Suppressor macrophage treated with lipopolysaccharide for 4 hours (primary cell): ENCODE data around the gene OR2M2.

Source experiments
- DNase-seq: peaks from one replicate; pipeline ENCODE4 v3.0.0-alpha.2; 2020

OR2M2 gene

DNA sequence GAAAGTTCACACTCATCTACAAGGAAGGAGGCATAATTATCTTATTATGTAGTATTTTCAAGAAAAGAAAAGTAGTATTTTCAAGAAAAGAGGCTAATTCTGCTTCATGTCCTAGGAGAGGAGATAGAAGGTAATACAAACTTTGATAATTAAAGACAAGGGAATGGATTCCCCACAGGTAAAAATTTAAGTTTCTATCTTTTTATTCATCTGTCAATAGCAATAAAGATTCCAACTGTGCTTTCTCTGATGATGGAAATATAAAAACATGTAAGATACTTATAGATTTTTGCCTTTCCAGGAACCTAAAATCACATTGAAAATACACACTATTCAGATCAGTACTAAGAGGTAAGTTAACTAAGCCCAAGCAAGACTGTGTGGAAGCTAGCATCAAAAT lies at the start of gene OR2M2:
Gene OR2M2, plus strand, starts transcription at position 301 of the 400 bp plus-strand sequence. CDS start 5,165 bp downstream, outside the sequence.
- no peak for DNase-seq

- DNase-seq = no peak
These were observed 47.0 kb upstream of the OR2M2 start for GRCh38 chr1:248127653-248128052.

DNA sequence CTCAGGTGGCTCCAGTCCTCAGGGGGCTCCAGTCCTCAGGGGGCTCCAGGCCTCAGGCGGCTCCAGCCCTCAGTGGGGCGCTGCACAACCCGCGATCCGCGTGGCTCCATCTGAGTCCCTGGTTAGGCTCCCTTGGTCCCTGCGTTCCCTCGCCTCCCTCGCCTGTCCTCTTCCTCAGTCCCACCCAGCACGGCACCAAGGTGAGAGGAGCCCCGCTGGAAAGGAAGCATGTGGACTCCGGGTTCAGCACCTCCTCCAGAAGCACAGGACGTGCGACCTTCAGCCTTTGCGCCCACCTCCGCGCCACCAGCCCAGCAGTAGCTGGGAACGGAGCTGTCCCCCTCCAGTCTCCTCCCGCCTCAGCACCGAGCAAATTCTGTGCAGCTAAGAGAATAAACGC lies 37.8 kb upstream of the OR2M2 start:
- DNase-seq = no peak

DNA sequence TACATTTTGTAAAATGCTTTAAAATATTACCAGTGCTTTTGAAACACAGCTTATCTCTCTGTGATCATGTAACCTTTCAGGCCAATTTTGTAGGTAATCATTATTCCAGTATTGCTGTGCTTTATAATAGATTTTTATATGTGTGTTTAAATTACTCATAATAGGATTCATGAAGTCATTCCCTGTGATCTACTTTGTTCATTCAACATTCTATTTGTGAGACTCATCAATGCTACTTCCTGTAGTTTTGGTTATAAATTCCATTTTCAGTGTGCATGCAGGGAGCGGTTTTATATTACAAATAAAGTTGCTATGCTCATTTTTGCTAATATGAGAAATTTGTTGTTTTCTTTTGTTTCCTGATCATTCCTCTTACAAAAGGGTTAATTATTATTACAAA lies 33.8 kb upstream of the OR2M2 start:
- DNase-seq = no peak

- DNase-seq = no peak
These were observed 31.3 kb upstream of the OR2M2 start for GRCh38 chr1:248143311-248143710.

- DNase-seq = no peak
These were observed 30.0 kb upstream of the OR2M2 start, which contains the start of gene OR2M5 for GRCh38 chr1:248144513-248145198. TSS of gene OR2M5 (plus strand) at chr1:248145148. CDS start at chr1:248145148, 0 bp downstream.

- DNase-seq = no peak
These were observed 22.4 kb upstream of the OR2M2 start for GRCh38 chr1:248152056-248152827.

DNA sequence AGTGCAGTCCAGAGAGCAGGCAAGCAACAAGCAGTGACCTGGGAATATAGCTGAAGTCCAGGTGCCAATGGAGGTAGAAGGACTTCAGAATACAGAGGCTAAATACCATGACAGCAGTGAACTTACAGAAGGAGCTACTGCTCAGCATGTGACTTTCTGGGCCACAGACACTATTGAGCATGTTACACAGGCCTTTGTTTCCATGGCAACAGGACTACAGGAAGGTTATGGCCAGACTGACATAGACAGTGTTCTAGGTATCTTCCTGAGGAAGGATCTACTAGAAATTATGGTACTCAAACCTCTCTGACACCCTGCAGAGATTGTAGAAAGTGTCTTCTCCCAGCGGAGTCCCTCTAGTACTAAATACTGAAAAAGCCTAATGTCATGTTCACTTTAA lies 18.7 kb upstream of the OR2M2 start:
- DNase-seq = no peak

- no peak for DNase-seq
These were observed 15.9 kb upstream of the OR2M2 start for GRCh38 chr1:248158758-248159157.

GRCh38 chr1:248164031-248164430 lies 10.6 kb upstream of the OR2M2 start:
- DNase-seq = no peak

DNA sequence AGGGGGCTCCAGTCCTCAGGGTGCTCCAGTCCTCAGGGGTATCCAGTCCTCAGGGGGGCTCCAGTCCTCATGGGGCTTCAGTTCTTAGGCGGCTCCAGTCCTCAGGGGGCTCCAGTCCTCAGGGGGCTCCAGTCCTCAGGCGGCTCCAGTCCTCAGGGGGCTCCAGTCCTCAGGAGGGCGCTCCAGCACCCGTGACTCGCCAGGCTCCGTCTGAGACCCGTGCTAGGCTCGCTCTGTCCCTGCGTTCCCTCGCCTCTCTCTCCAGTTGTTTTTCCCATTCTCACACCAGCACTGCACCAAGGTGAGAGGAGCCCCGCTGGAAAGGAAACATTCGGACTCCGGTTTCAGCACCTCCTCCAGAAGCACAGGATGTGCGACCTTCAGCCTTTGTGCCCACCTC lies 9.4 kb upstream of the OR2M2 start:
- no peak for DNase-seq

GRCh38 chr1:248183996-248184395 lies 9.4 kb downstream of the OR2M2 start:
- DNase-seq = no peak

DNA sequence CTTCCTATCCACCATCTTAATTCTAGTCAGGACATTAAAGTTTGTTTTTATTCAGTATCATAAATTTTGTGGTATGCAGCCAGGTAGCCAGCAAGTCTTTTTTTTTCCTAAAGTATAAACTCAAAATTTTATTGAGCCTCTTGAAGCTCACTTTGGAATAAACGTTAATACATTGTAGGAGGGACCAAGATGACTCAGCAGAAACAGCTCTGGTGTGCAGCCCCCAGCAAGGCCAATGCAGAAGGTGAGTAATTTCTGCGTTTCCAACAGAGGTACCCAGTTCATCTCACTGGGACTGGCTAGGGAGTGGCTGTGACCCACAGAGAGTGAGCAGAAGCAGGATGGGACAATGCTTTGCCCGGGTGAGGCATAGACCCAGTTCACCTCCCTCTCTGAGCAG lies 12.7 kb downstream of the OR2M2 start:
- DNase-seq = no peak

- DNase-seq = no peak
These were observed 14.4 kb downstream of the OR2M2 start for GRCh38 chr1:248189026-248189425.

GRCh38 chr1:248194117-248194516 lies 19.5 kb downstream of the OR2M2 start:
- DNase-seq = no peak

DNA sequence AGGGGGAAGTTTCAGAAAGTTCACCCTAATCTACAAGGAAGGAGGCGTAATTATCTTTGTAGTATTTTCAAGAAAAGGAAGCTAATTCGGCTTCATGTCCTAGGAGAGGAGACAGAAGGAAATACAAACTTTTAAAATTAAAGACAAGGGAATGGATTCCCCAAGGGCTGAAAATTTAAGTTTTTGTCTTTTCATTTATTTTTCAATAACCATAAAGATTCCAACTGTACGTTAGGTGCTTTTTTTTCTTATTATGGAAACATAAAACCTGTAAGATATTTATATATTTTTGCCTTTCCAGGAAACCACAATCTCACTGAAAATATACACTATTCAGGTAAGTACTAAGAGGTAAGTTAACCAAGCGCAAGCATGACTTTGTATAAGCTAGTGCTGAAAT lies 22.3 kb downstream of the OR2M2 start, which contains the start of gene OR2M3:
Gene OR2M3, plus strand, starts transcription at position 301 of the 400 bp plus-strand sequence. CDS start 5,803 bp downstream, outside the sequence.
- DNase-seq = no peak

- DNase-seq = no peak
These were observed 41.3 kb downstream of the OR2M2 start for GRCh38 chr1:248215880-248216279.

DNA sequence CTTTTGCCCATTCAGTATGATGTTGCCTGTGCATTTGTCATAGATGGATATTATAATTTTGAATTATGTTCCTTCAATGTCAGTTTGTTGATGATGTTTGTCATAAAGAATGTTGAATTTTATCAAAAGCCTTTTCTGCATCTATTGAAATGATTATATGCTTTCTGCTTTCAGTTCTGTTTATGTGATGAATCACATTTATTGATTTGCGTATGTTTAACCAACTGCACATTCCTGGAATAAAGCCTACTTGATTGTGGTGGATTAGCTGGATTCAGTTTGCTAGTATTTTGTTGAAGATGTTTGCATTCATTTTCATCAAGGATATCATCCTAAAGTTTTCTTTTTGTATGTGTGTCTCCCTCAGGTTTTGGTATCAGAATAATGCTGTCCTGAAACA lies 50.9 kb downstream of the OR2M2 start:
- DNase-seq = no peak

DNA sequence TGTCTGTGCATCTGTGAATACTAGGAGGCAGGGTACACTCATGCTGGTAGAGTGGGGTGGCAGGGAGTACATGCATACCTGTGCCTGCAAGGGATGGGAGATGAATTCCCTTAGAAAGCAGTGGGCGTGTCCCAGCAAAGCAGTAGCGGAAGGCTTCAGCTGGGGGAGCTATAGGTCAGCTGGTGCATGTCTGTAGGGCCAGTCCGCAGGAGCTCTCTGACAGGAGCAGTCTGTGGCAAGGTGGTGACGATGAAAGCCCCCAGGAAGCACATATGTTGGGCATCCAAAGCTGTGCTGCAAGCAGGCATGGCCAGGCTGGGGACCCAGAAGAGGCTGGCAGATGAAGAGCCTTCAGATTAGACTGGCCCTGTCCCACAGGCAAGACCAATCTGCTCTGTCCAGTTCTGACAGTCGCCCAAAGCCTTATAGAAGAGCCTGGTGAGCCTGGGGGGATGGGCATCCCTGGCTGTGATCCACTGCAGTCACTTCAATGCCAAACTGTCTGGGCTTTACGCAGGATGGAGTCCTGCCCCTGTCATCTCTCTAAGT lies 54.8 kb downstream of the OR2M2 start:
- no peak for DNase-seq
